SK-N-SH (cell line): ENCODE results near the gene BRD9.
"Not testable (repeated sequence)": the region's sequence is repeated elsewhere in the genome, so short reads cannot be mapped to it uniquely, and the experiment has no call there.

ENCODE experiments used
- RAD21 ChIP-seq: IDR thresholded peaks from 2 replicates; pipeline ENCODE4 v1.6.1; 2012; ENCODE audit warnings: mild to moderate bottlenecking, low read length
- TF ChIP-seq, protein P1 (sequence below): IDR thresholded peaks from 2 replicates; pipeline ENCODE4 v1.6.1; 2012; ENCODE audit warnings: mild to moderate bottlenecking, low read depth, low read length, moderate library complexity
- TF ChIP-seq, protein P2 (sequence below): fragments of 200-600 bp; sonication (generic); IDR thresholded peaks from 2 replicates; pipeline ENCODE4 v1.6.1; 2017; ENCODE audit warnings: antibody characterized with exemption, mild to moderate bottlenecking, moderate library complexity
- TF ChIP-seq, protein P3 (sequence below): fragments of 150-350 bp; IDR thresholded peaks from 2 replicates; pipeline ENCODE4 v1.6.1; 2016; ENCODE audit warnings: mild to moderate bottlenecking, low read depth, low read length

DNA sequence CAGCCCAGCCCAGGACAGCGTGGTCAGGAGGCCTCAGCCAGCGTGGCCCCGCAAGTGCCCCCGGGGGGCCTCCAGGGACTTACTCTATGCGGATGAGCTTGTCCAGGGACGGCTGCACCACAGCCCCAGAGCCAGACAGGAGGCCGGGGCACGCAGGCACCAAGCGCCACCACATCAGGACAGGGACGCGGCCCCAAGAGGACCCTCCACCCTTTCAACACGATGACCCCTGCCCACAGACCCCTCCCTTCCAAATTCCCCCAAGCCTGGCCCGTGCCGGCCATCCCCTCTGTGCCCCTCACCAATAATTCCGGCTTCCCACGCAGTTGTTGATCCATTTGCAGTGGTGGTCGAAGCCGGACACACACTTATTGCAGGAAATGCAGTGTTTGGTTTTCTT is 45.4 kb downstream of the BRD9 start:
- TF ChIP-seq, protein P1, sequence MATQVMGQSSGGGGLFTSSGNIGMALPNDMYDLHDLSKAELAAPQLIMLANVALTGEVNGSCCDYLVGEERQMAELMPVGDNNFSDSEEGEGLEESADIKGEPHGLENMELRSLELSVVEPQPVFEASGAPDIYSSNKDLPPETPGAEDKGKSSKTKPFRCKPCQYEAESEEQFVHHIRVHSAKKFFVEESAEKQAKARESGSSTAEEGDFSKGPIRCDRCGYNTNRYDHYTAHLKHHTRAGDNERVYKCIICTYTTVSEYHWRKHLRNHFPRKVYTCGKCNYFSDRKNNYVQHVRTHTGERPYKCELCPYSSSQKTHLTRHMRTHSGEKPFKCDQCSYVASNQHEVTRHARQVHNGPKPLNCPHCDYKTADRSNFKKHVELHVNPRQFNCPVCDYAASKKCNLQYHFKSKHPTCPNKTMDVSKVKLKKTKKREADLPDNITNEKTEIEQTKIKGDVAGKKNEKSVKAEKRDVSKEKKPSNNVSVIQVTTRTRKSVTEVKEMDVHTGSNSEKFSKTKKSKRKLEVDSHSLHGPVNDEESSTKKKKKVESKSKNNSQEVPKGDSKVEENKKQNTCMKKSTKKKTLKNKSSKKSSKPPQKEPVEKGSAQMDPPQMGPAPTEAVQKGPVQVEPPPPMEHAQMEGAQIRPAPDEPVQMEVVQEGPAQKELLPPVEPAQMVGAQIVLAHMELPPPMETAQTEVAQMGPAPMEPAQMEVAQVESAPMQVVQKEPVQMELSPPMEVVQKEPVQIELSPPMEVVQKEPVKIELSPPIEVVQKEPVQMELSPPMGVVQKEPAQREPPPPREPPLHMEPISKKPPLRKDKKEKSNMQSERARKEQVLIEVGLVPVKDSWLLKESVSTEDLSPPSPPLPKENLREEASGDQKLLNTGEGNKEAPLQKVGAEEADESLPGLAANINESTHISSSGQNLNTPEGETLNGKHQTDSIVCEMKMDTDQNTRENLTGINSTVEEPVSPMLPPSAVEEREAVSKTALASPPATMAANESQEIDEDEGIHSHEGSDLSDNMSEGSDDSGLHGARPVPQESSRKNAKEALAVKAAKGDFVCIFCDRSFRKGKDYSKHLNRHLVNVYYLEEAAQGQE: not testable (repeated sequence)
- not testable (repeated sequence) for TF ChIP-seq RAD21
- TF ChIP-seq, protein P2, sequence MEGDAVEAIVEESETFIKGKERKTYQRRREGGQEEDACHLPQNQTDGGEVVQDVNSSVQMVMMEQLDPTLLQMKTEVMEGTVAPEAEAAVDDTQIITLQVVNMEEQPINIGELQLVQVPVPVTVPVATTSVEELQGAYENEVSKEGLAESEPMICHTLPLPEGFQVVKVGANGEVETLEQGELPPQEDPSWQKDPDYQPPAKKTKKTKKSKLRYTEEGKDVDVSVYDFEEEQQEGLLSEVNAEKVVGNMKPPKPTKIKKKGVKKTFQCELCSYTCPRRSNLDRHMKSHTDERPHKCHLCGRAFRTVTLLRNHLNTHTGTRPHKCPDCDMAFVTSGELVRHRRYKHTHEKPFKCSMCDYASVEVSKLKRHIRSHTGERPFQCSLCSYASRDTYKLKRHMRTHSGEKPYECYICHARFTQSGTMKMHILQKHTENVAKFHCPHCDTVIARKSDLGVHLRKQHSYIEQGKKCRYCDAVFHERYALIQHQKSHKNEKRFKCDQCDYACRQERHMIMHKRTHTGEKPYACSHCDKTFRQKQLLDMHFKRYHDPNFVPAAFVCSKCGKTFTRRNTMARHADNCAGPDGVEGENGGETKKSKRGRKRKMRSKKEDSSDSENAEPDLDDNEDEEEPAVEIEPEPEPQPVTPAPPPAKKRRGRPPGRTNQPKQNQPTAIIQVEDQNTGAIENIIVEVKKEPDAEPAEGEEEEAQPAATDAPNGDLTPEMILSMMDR: not testable (repeated sequence)
- TF ChIP-seq, protein P3, sequence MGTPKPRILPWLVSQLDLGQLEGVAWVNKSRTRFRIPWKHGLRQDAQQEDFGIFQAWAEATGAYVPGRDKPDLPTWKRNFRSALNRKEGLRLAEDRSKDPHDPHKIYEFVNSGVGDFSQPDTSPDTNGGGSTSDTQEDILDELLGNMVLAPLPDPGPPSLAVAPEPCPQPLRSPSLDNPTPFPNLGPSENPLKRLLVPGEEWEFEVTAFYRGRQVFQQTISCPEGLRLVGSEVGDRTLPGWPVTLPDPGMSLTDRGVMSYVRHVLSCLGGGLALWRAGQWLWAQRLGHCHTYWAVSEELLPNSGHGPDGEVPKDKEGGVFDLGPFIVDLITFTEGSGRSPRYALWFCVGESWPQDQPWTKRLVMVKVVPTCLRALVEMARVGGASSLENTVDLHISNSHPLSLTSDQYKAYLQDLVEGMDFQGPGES: not testable (repeated sequence)
